Neuron (in vitro differentiated cells): ENCODE results near the gene LMTK3.

Experiments used
- H2AFZ ChIP-seq: one replicate; pipeline ENCODE4 v1.6.1; 2013; ENCODE audit warnings: low read depth, mild to moderate bottlenecking, inconsistent platforms, low read length, moderate library complexity
- H3K27me3 ChIP-seq: one replicate; pipeline ENCODE4 v1.6.1; 2013; ENCODE audit warnings: low read length; ENCODE audit not compliant: insufficient read depth
- H3K36me3 ChIP-seq: one replicate; pipeline ENCODE4 v1.6.1; 2013; ENCODE audit warnings: low read length; ENCODE audit not compliant: insufficient read depth
- H3K4me1 ChIP-seq: one replicate; pipeline ENCODE4 v1.6.1; 2013; ENCODE audit warnings: low read length; ENCODE audit not compliant: insufficient read depth
- H3K4me3 ChIP-seq: 2 replicates; pipeline ENCODE4 v1.5.1; 2013; ENCODE audit warnings: mild to moderate bottlenecking, low read length, moderate library complexity
- H3K9me3 ChIP-seq: one replicate; pipeline ENCODE4 v1.6.1; 2013; ENCODE audit warnings: low read length

The LMTK3 gene

DNA sequence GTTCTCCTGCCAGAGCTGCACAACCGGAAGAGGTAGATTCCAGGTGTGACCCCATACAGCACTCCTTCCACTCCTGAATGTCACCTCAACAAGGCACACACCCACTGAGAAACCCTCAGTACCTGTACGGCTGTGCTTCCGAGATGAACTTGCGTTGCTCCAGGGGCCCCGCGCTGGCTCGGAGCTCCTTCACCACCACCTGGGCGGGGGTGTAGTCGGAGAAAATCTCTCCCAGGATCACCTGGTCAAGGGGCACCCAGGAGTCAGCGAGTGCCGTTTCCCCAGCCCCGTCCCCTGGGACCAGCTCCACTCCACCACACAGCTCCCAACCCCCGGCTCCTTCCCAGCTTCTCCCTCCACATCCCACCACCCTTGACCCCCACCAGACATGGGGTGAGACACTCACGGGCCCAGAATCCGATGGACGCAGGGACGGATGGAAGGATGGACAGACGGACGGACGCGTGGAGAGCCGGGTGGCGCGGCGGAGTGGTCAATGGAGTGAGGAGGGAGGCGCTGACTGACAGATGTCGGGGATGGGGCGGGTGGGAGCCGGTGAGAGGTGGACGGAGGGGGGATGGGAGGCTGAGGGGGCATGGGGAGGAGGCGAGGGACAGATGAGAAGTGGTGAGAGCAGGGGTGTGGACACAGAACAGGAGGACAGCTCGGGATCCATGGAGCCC lies 2.8 kb downstream of the LMTK3 start:
- Histone ChIP-seq H3K4me3 (no peak overlapping the region), H3K4me1 (peaks cover 13% of the 10 kb centered on the region), H3K9me3 (no peaks in the 10 kb centered on the region), H2AFZ (no peak overlapping the region), H3K27me3 (peaks cover 14% of the 10 kb centered on the region), H3K36me3 (no peaks in the 10 kb centered on the region)

DNA sequence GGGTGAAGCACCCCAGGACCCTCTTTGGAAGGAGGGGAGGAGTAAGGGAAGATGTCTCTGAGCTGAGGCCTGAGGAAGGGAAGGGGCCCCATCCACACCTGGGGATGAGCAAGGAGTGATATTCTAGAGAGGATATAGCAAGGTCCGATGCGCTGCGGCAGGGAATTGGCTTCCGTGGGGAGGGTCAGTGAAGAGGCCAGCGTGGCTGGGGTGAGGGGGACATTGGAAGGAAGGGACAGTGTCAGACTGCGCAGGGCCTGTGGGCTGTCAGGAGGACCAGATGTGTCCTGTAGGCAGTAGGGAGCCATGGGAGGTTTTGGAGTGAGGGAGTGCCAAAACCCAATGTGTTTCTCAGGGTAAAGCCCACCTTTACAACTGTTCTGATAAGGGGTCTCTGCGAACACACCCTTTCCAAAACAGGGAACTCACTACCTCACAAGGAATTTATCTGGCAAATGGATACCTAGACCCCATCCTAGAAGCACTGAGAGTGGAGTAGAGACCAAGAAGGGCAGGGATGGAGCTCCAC lies 3.7 kb downstream of the LMTK3 start:
- peaks cover 14% of the 10 kb centered on the region for H3K27me3 ChIP-seq
- H3K4me1 ChIP-seq = peaks cover 8% of the 10 kb centered on the region
- no peaks in the 10 kb centered on the region for H3K36me3 ChIP-seq
- H2AFZ ChIP-seq = no peak overlapping the region
- no peaks in the 10 kb centered on the region for H3K9me3 ChIP-seq
- no peak overlapping the region for H3K4me3 ChIP-seq

- H3K4me3 ChIP-seq = no peak overlapping the region
- H3K4me1 ChIP-seq = peaks cover 4% of the 10 kb centered on the region
- no peaks in the 10 kb centered on the region for H3K36me3 ChIP-seq
- H3K9me3 ChIP-seq = no peaks in the 10 kb centered on the region
- peaks cover 13% of the 10 kb centered on the region for H3K27me3 ChIP-seq
- no peak overlapping the region for H2AFZ ChIP-seq
Observed at GRCh38 chr19:48506138-48506733, 5.4 kb downstream of the LMTK3 start.

DNA sequence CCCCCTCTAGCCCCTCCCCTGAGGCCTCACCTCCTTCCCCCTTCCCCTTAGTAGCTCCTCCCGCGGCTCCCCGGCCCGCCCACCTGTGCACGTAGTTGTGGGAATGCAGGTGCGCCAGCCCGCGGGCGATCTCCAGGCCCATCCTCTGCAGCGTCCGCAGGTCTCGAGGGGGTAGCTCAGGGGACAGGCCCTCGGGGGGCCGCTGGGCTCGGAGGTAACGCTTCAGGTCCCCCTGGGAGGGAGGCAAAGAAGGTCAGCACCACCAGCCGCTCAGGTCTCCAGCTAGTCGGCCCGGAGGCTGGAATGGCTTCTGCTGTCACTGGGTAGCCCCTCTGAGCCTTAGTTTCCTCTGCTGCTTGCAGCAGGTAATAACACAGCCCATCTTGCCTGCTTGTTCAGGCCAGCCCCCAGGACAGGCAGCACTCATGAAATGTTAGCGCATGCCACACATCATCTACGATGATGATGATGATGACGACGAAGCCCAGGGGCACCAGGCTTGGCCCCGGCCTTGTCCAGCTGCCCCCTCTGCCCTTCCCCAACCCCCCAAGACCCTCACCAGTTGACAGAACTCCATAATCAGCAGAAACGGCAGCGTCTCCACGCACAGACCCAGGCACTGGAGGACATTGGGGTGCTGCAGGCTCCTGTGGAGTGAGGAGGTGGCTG lies 9.2 kb downstream of the LMTK3 start:
- Histone ChIP-seq H2AFZ (no peak overlapping the region), H3K27me3 (peaks cover 23% of the 10 kb centered on the region), H3K4me3 (no peak overlapping the region), H3K4me1 (no peaks in the 10 kb centered on the region), H3K9me3 (no peaks in the 10 kb centered on the region), H3K36me3 (no peaks in the 10 kb centered on the region)

DNA sequence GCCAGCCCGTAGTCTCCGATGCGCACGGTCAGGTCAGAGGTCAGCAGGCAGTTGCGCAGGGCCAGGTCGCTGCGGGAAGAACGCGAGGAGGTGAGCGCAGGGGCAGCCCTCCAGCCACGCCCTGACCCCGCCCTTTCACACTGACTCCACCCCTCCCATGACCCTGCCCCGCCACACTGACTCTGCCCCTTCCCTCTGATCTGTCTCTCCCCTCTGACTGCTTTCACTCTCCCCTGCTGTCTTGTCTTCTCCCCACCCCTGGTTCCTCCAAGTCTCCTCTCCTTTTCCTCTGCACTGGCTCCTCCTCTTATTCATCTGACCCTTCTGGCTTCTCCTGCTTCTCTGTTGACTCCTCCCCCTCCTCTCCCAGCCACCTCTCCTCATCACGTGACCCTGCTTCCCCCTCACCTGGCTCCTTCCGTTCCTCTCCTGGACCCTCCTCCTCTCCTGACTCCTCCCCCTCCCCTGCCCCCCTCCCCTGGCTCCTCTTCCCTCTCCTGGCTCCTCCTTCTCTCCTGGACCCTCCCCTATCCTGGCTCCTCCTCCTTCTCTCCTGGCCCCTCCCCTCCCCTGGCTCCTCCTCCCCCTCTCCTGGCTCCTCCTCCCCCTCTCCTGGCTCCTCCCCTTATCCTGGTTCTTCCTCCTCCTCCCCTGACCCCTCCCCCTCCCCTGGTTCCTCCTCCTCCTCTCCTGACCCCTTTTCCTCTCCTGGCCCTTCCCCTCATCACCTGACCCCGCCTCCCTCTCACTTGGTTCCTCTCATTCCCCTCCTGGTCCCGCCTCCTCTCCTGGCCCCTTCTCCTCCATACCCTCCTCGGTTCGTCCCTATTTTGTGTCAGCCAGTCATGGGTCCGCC lies 9.9 kb downstream of the LMTK3 start:
- Histone ChIP-seq H3K9me3 (no peaks in the 10 kb centered on the region), H2AFZ (no peak overlapping the region), H3K4me1 (no peaks in the 10 kb centered on the region), H3K27me3 (peaks cover 29% of the 10 kb centered on the region), H3K36me3 (no peaks in the 10 kb centered on the region), H3K4me3 (no peak overlapping the region)

DNA sequence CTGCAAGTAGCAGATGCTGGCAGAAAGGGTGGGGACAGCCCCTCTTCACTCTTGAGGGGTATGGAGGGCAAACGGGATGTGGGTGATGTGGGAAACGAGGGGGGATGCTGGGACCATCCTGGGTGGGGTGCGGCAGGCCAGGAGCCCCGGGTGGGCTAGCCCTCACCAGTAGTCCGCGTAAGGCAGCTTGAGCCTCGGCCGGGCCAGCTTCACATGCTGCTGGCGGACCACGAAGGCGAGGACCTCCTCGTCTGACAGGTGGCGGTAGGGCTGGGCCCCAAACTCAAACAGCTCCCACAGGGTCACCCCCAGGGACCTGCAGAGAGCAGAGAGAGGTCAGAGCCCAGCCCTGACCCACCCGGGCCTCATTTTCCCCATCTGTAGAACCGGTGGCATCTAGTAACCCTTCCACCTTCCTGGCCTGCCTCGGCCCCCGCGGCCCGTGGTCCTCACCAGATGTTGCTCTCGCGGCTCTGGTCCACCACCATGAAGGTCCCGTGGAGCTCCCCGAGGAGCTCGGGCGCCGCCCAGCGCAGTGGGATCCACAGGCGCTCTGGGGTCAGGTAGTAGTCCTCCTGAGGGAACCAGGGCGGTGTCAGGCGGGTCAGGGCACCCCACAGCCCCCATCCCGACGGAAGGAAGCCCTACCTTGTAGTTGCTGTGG lies 10.7 kb downstream of the LMTK3 start:
- no peaks in the 10 kb centered on the region for H3K9me3 ChIP-seq
- H2AFZ ChIP-seq = no peak overlapping the region
- no peaks in the 10 kb centered on the region for H3K4me1 ChIP-seq
- no peaks in the 10 kb centered on the region for H3K36me3 ChIP-seq
- no peak overlapping the region for H3K4me3 ChIP-seq
- peaks cover 29% of the 10 kb centered on the region for H3K27me3 ChIP-seq

DNA sequence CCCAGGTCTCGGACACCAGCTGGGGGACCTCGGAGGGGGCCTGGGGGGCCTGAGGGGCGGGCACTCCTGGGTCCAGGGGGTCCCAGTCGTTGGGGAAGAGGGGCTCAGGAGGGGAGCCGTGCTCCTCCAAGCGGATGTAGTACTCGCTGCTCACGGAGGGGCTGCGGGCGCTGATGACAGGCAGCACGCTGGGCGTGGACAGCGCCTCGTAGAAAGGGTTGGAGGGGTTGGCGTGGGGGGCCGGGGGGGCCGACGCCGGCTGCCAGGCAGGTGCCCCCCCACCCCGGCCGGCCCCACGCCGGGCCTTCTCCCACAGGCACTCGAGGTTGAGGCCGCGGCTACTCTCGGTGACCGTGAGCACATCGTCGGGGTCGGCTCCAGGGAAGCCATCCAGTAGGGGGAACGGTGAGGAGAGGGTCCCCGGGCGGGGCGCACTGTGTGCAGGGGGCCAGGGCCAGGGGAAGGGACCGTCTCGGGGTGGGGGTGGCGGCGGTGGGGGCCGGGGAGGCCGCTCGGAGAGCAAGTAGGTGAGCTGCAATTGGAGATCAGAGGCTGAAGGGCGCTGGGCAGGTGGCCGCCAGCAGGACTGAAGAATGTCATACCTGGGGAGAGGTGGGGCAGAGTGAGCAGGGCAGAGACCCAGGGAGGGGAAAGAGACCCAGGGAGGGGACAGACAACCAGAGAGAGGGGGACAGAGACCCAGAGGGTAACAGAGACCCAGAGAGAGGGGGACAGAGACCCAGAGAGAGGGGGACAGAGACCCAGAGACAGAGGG lies 12.1 kb downstream of the LMTK3 start:
- Histone ChIP-seq H3K4me3 (no peak overlapping the region), H3K4me1 (no peaks in the 10 kb centered on the region), H2AFZ (no peak overlapping the region), H3K9me3 (no peaks in the 10 kb centered on the region), H3K27me3 (peaks cover 33% of the 10 kb centered on the region), H3K36me3 (no peaks in the 10 kb centered on the region)

- H3K4me3 ChIP-seq = no peak overlapping the region
- no peaks in the 10 kb centered on the region for H3K36me3 ChIP-seq
- H3K4me1 ChIP-seq = no peaks in the 10 kb centered on the region
- no peak overlapping the region for H2AFZ ChIP-seq
- no peaks in the 10 kb centered on the region for H3K9me3 ChIP-seq
- peaks cover 37% of the 10 kb centered on the region for H3K27me3 ChIP-seq
Observed at GRCh38 chr19:48498595-48499311, 12.9 kb downstream of the LMTK3 start.

DNA sequence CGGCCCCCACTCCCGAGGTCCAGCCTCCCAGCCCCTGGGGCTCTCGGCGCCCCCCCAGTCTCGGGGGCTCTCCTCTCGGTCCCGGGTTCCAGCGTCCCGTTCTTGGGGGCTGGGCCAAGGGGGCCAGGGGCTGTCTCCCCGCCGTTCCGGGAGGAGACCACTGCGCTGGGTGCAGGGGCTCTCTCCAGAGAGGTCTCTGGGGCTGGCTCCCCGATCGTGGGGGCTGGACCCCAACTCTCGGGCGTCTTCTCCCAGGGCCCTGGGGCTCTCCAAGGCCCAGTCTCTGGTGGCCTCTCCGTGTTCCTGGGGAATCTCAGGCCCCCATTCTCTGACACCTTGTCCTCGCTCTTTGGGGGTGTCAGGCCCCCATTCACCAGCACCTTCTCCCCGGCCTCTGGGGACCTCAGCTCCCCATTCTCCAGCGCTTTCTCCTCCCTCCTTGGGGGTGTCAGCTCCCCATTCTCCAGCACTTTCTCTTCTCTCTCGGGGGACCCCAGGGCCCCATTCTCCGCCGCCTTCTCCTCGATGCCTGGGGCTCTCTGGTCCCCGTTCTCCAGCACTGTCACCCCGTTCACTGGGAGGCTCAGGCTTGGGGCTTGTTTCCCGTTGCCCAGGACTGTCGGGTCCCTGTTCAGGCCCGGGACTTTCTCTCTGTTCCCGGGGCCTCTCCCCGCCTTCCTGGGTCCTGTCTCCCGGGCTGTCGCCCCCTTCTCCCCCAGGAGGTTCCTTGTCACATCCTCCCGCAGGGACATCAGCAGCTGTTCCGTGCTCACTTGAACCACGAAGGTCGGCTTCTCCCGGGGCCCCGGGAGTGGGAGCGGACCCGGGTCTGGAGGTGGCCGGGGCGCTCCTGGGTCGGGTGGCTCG lies 13.7 kb downstream of the LMTK3 start:
- no peaks in the 10 kb centered on the region for H3K9me3 ChIP-seq
- no peaks in the 10 kb centered on the region for H3K36me3 ChIP-seq
- no peak overlapping the region for H3K4me3 ChIP-seq
- H3K4me1 ChIP-seq = no peaks in the 10 kb centered on the region
- H2AFZ ChIP-seq = no peak overlapping the region
- peaks cover 40% of the 10 kb centered on the region for H3K27me3 ChIP-seq

GRCh38 chr19:48496959-48497727 lies 14.5 kb downstream of the LMTK3 start:
- Histone ChIP-seq H3K9me3 (no peaks in the 10 kb centered on the region), H3K27me3 (peaks cover 39% of the 10 kb centered on the region), H2AFZ (no peak overlapping the region), H3K36me3 (no peaks in the 10 kb centered on the region), H3K4me3 (no peak overlapping the region), H3K4me1 (no peaks in the 10 kb centered on the region)
